ENCODE results near the gene RNF10. TPM values are rescaled to one million over a fixed set of nuclear protein-coding genes. Genes with fewer than 3 reads are reported as not detected.

The RNF10 gene
- total and polyA plus RNA-seq, 2 experiments from 2014 or later, result 113 to 149 TPM

- H3K4me3 Mint-ChIP-seq, result no peak overlapping the region
- Histone ChIP-seq H3K4me3 (no peak overlapping the region), H3K27me3 (ENCODE audit: insufficient read depth) (peaks cover 13% of the 10 kb centered on the region; the same call in 1 of the 2 replicates), H3K9me2 (ENCODE audit: insufficient read depth) (no peaks in the 10 kb centered on the region), H3K27ac (ENCODE audit: low read depth) (no peak overlapping the region), H3K36me3 (ENCODE audit: insufficient read depth) (no peaks in the 10 kb centered on the region), H3K4me1 (ENCODE audit: insufficient read depth) (no peaks in the 10 kb centered on the region; the same call in 1 of the 2 replicates), H3K79me2 (replicated peaks; ENCODE audit: insufficient read depth) (no peaks in the 10 kb centered on the region), H4K20me1 (replicated peaks; ENCODE audit: insufficient read depth) (no peaks in the 10 kb centered on the region), H2AFZ (no peak overlapping the region), H3F3A (replicated peaks; ENCODE audit: low read depth) (peaks cover 7% of the 10 kb centered on the region; the same call in 1 of the 2 replicates), H3K4me2 (no peak overlapping the region)
- DNase-seq (ENCODE audit: low spot score) (no peak), ATAC-seq (no peak)
- no peaks in the 10 kb centered on the region for H3K9me3 Mint-ChIP-seq
- no peak for TF ChIP-seq JUNB (IDR thresholded peaks at IDR 0.05; ENCODE audit: unreplicated experiment)
- no peak overlapping the region for H3K27ac Mint-ChIP-seq
- H3K27me3 Mint-ChIP-seq (ENCODE audit: insufficient read depth, low read depth, poor library complexity), result peaks cover 21% of the 10 kb centered on the region
- H3K4me1 Mint-ChIP-seq, result peaks cover 5% of the 10 kb centered on the region
- H3K36me3 Mint-ChIP-seq (ENCODE audit: low read depth), result no peaks in the 10 kb centered on the region
These were observed 52.7 kb downstream of the RNF10 start for GRCh38 chr12:120586860-120587259.

- Histone ChIP-seq H3F3A (replicated peaks; ENCODE audit: low read depth) (peaks cover 7% of the 10 kb centered on the region; the same call in 1 of the 2 replicates), H3K4me2 (no peak overlapping the region), H3K4me3 (no peak overlapping the region), H3K36me3 (ENCODE audit: insufficient read depth) (no peaks in the 10 kb centered on the region), H3K27ac (ENCODE audit: low read depth) (no peak overlapping the region), H4K20me1 (replicated peaks; ENCODE audit: insufficient read depth) (no peaks in the 10 kb centered on the region), H3K27me3 (ENCODE audit: insufficient read depth) (peaks cover 13% of the 10 kb centered on the region; the same call in 1 of the 2 replicates), H3K4me1 (ENCODE audit: insufficient read depth) (no peaks in the 10 kb centered on the region; the same call in 1 of the 2 replicates), H3K79me2 (replicated peaks; ENCODE audit: insufficient read depth) (no peaks in the 10 kb centered on the region), H3K9me2 (ENCODE audit: insufficient read depth) (no peaks in the 10 kb centered on the region), H2AFZ (no peak overlapping the region)
- Mint-ChIP-seq H3K36me3 (ENCODE audit: low read depth) (no peaks in the 10 kb centered on the region), H3K4me1 (peaks cover 6% of the 10 kb centered on the region), H3K27ac (no peak overlapping the region), H3K4me3 (no peak overlapping the region), H3K9me3 (no peaks in the 10 kb centered on the region), H3K27me3 (ENCODE audit: insufficient read depth, low read depth, poor library complexity) (peaks cover 21% of the 10 kb centered on the region)
- no peak for ATAC-seq
- DNase-seq (ENCODE audit: low spot score), result no peak
- TF ChIP-seq CREB1 (CRISPR knock-in tag; IDR thresholded peaks at IDR 0.05; ENCODE audit: low read depth), result no peak
- TF ChIP-seq JUNB (IDR thresholded peaks at IDR 0.05; ENCODE audit: unreplicated experiment), result no peak
- TF ChIP-seq ZNF331 (CRISPR knock-in tag; IDR thresholded peaks at IDR 0.05; ENCODE audit: low read depth), result no peak
- TF ChIP-seq EZH2phosphoT487 (IDR thresholded peaks at IDR 0.05; ENCODE audit: unreplicated experiment), result no peak
- TF ChIP-seq ZNF114 (CRISPR knock-in tag; IDR thresholded peaks at IDR 0.05), result no peak
- no peak for TF ChIP-seq EZH2 (IDR thresholded peaks at IDR 0.05; ENCODE audit: low read depth, unreplicated experiment)
- no peak for TF ChIP-seq CTCF (conservative IDR thresholded peaks at IDR 0.05; ENCODE audit: low read depth in 2 of 2)
- no peak for TF ChIP-seq STAT1 (IDR thresholded peaks at IDR 0.05; ENCODE audit: unreplicated experiment)
- no peak for TF ChIP-seq POLR2AphosphoS5 (IDR thresholded peaks at IDR 0.05; ENCODE audit: low read depth)
- no peak for TF ChIP-seq ZNF462 (CRISPR knock-in tag; IDR thresholded peaks at IDR 0.05)
- TF ChIP-seq REST (IDR thresholded peaks at IDR 0.05; ENCODE audit: unreplicated experiment), result no peak
These were observed 54.2 kb downstream of the RNF10 start for GRCh38 chr12:120588371-120588770.
